Measurements from ENCODE around the gene SPATA7.

SPATA7 gene

GRCh38 chr14:88482524-88482923 is 97.1 kb downstream of the SPATA7 start:
- no peak for DNase-seq (ENCODE audit: low spot score)
